Measurements from ENCODE around the gene TRAK1.
"Not testable (repeated sequence)": the region's sequence is repeated elsewhere in the genome, so short reads cannot be mapped to it uniquely, and the experiment has no call there.

The TRAK1 gene

GRCh38 chr3:42099020-42099765, 8.0 kb downstream of the TRAK1 start:
- no peak for DNase-seq

- no peak for DNase-seq
Measured at GRCh38 chr3:42101048-42101447, 9.9 kb downstream of the TRAK1 start.

- no peak for DNase-seq
Measured at GRCh38 chr3:42101481-42101880, 10.3 kb downstream of the TRAK1 start.

GRCh38 chr3:42102571-42102970, 11.4 kb downstream of the TRAK1 start:
- DNase-seq: no peak

- DNase-seq: not testable (repeated sequence)
Measured at GRCh38 chr3:42103921-42104665, 12.9 kb downstream of the TRAK1 start.

- DNase-seq: not testable (repeated sequence)
Measured at GRCh38 chr3:42105994-42106393, 14.8 kb downstream of the TRAK1 start.

- no peak for DNase-seq
Measured at GRCh38 chr3:42106646-42107045, 15.5 kb downstream of the TRAK1 start.

- DNase-seq: no peak
Measured at GRCh38 chr3:42110631-42111030, 19.5 kb downstream of the TRAK1 start.

- no peak for DNase-seq
Measured at GRCh38 chr3:42114130-42114725, 23.1 kb downstream of the TRAK1 start.

GRCh38 chr3:42115215-42115614, 24.1 kb downstream of the TRAK1 start:
- DNase-seq: no peak

GRCh38 chr3:42115946-42116345, 24.8 kb downstream of the TRAK1 start:
- no peak for DNase-seq

GRCh38 chr3:42116466-42116865, 25.3 kb downstream of the TRAK1 start:
- DNase-seq: no peak

- no peak for DNase-seq
Measured at GRCh38 chr3:42117175-42118008, 26.2 kb downstream of the TRAK1 start.

- no peak for DNase-seq
Measured at GRCh38 chr3:42118762-42119361, 27.7 kb downstream of the TRAK1 start.

GRCh38 chr3:42119561-42120355, 28.6 kb downstream of the TRAK1 start:
- DNase-seq: no peak

- DNase-seq: no peak
Measured at GRCh38 chr3:42120866-42121265, 29.7 kb downstream of the TRAK1 start.

GRCh38 chr3:42122261-42123011, 31.3 kb downstream of the TRAK1 start:
- DNase-seq: no peak

GRCh38 chr3:42123012-42123581, 31.9 kb downstream of the TRAK1 start:
- no peak for DNase-seq

GRCh38 chr3:42123824-42124658, 32.9 kb downstream of the TRAK1 start:
- DNase-seq: no peak

- no peak for DNase-seq
Measured at GRCh38 chr3:42127226-42127625, 36.1 kb downstream of the TRAK1 start.

Measured in activated naive CD4-positive, alpha-beta T cell treated with anti-CD3 and anti-CD28 coated beads, Interleukin-2, amount 50 U/mL, for 16 hours (primary cell).